ENCODE results near the gene TRH.
"Not testable (repeated sequence)": the region's sequence is repeated elsewhere in the genome, so short reads cannot be mapped to it uniquely, and the experiment has no call there.

The TRH gene

GRCh38 chr3:129965937-129966336 is 8.6 kb upstream of the TRH start:
- DNase-seq (ENCODE audit: low spot score), result no peak

- DNase-seq (ENCODE audit: low spot score), result no peak
Measured at GRCh38 chr3:129966876-129967275, 7.6 kb upstream of the TRH start.

DNA sequence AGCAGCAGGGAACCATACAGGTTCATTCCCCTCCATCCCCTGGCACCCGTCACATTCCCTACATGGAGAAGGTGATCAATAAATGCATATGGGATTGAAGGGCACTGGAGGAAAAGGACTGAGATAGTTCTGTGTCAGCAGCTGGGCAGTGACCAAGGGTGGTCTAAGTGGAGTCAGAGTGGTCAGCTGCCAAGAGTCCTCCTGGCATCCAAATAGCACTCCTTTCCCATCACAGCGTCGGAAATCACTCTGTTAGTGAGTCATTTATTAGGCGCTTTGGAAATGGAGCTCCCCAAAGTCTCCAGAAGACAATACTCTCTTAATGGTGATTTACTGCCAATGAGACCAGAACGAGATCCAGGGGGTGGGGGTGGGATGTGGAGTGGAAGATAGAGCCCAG is 6.8 kb upstream of the TRH start:
- DNase-seq (ENCODE audit: low spot score), result no peak

DNA sequence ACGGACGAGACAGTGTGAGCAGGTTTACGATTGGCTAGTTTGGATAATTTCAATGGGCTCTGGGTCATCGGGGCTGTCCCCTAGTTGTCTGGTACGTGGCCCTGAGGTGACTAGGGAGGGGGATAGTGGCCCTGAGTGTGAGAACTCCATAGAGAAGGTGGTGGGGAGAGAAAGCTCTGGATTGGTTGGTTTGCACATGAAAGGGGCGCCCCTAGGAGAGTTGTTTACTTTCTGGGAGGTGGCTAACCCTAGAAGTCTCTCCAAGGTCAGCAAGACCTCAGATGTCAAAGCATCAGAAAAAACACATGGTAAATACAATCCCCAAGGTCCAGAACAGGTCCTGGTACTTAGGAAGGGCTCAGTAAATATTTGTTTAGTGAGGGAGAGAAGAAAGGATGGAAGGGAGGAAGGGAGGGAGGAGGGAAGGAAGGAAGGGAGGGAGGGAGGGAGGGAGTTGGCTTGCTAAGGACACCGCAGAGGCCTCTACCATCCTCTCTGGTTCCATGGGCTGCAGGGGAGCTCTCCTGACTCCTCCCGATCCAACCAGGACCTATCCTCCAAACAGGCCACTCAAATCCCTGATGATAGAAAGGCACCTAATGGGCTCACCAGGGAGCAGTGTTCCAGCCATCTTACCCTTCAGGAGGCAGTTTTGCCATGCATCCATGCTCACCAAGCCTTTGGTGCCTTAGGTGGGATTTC is 3.0 kb upstream of the TRH start:
- no peak for DNase-seq (ENCODE audit: low spot score)

GRCh38 chr3:129972301-129972700 is 2.2 kb upstream of the TRH start:
- no peak for DNase-seq (ENCODE audit: low spot score)

- DNase-seq (ENCODE audit: low spot score), result no peak
Measured at GRCh38 chr3:129973853-129974563, 512 bp upstream of the TRH start.

DNA sequence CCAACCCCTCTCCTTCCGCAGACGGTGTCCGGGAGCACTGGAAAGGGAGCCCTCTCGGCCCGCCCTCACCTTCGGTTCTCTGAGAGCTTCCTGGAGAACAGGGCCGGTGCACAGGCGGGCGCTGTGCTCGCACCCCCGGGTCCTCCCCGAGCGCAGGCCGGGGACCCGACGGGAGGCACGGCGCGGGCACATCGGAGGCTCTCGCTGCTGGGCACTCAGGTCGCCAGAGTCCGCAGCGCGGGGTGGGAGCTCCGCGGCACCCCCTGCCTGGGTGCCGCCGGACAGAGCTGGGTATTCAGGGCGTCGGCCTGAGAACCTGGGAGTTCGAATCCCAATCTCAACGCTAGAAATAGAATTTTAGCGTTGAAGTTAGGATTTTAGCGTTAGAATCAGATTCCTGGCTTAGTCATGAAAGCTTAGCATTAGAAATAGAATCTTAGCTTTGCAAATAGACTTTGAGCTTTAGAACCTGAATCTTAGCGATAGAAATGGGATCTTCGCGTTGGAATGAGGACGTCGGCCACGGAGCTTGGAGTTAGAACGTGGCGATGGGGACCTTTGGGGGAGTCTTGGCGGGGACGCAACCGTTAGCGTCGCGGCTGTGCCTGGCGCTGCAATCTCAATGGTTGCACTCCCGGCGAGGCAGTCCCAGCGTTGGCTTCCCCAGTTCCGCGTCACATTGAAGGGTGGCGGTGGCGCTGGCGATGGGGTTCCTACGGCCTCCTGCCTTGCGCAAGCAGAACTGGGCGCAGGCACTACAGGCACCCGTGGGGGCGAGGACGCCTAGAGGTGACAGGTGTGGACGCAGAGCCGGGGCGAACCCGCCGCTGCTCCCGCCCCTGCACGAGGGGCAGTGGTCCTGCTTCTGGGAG is 549 bp downstream of the TRH start:
- DNase-seq (ENCODE audit: low spot score), result no peak

DNA sequence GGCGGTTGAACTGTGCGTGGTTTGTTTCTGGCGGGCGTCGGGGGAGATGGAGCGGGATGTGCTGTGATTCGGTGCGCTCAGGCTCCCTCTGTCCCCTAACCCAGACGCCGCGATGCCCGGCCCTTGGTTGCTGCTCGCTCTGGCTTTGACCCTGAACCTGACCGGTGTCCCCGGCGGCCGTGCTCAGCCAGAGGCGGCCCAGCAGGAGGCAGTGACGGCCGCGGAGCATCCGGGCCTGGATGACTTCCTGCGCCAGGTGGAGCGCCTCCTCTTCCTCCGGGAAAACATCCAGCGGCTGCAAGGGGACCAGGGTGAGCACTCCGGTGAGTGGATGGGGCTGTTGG is 1.2 kb downstream of the TRH start:
- no peak for DNase-seq (ENCODE audit: low spot score)

- no peak for DNase-seq (ENCODE audit: low spot score)
Measured at GRCh38 chr3:129976286-129976685, 1.8 kb downstream of the TRH start.

GRCh38 chr3:129978123-129978522 is 3.6 kb downstream of the TRH start:
- no peak for DNase-seq (ENCODE audit: low spot score)

GRCh38 chr3:129979905-129980304 is 5.4 kb downstream of the TRH start:
- DNase-seq (ENCODE audit: low spot score), result no peak

- DNase-seq (ENCODE audit: low spot score), result no peak
Measured at GRCh38 chr3:129983561-129983960, 9.0 kb downstream of the TRH start.

DNA sequence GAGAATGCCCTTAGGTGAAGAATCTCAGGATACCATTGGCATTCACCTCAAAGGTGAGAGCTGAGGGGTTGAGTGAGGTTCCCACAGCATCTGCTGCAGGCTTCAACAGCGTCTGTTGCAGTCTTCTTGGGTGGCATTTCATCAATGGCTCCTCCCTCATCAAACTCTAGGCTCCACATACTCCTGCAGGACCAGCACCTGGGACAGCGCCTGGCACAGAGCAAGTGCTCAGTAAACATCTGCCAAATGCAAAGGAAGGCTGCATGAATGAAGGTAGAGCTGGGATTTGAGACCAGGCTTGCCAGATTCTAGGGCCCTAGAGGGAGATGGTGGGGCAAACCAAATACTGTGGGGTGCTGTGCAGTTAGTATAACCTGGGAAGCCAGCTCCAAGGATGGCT is 9.6 kb downstream of the TRH start:
- DNase-seq (ENCODE audit: low spot score), result no peak

- DNase-seq (ENCODE audit: low spot score), result no peak
Measured at GRCh38 chr3:129985113-129985512, 10.6 kb downstream of the TRH start.

- DNase-seq (ENCODE audit: low spot score), result no peak
Measured at GRCh38 chr3:129988429-129988828, 13.9 kb downstream of the TRH start.

DNA sequence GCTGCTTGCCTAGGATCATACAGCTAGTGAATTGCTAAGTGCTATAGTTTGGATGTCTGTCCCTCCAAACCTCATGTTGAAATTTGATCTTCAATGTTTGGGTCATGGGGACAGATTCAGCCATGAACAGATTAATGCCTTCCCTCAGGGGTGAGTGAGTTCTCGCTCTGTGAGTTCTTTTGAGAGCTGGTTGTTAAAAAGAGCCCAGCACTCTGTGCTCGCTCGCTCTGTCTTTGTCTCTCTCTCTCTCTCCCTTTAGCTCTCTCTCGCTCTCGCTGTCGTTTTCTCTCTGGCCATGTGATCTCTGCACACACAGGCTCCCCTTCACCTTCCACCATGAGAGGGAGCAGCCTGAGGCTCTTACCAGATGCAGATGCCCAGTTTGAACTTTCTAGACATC is 14.9 kb downstream of the TRH start:
- no peak for DNase-seq (ENCODE audit: low spot score)

DNA sequence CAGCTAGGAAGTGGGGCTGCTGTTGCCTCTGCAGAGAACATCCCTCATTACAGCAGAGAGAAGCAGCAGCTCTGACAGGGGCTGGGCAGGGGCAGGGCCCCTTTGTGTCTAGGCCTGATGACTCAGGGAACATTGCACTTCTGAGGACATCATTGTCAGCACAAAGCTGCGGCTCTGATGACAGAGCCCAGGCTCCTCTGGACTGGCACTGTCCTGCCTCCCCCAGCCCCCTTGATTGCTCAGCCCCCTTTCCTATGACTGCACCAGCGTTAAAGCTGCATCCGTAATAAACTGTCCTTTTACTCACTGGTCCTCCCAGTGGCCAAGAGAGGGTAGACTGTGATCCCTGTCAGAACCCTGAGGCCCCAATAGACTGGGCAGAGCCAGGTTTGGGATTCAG is 18.3 kb downstream of the TRH start:
- DNase-seq (ENCODE audit: low spot score), result no peak

- no peak for DNase-seq (ENCODE audit: low spot score)
Measured at GRCh38 chr3:129994883-129995559, 20.5 kb downstream of the TRH start.

DNA sequence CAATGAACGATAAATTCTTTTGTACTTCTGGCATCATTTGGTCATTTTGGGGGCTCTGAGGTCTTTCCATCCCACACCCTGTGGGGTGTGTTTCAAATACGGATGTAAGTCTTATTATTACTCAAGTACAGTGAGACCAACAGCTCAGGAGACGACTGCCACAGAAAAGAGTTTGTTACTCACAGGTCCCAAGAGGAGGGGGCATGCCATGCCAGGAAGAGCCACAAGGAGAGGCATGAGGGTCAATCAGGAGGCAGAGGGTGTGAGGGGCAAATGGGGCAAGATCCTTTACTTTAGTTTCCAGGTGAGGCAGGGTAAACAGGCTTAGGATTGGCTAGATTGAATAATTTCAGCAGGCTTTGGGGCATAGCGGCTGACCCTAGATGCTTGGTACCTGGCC is 21.6 kb downstream of the TRH start:
- DNase-seq (ENCODE audit: low spot score), result no peak

DNA sequence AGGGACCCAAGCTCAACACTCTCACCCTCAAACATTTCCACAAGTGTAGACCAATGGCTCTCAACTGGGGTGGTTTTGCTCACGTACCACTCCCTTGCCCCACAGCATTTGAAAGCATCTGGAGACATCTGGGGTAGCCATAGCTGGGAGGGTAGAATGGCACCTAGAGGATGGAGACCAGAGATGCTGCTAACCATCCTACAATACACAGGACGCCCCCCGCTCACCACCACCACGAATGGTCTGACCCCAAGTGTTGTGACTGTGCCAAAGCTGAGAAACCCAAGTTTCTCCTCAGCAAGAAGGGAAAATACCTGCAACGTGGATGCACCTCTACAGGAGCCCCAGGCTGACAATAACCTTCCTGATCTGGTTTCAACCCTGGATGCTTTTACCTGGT is 24.7 kb downstream of the TRH start:
- not testable (repeated sequence) for DNase-seq (ENCODE audit: low spot score)

GRCh38 chr3:130002666-130003598 is 28.4 kb downstream of the TRH start:
- DNase-seq (ENCODE audit: low spot score), result peak; percentile 72
